ENCODE results near the gene ENPP6.
"Not testable (repeated sequence)": the region's sequence is repeated elsewhere in the genome, so short reads cannot be mapped to it uniquely, and the experiment has no call there.

The ENPP6 gene

GRCh38 chr4:184235526-184235925 is 17.9 kb upstream of the ENPP6 start:
- no peak for DNase-seq (ENCODE audit: low spot score)

GRCh38 chr4:184234155-184234554 is 16.5 kb upstream of the ENPP6 start:
- DNase-seq (ENCODE audit: low spot score) = peak; percentile 27

DNA sequence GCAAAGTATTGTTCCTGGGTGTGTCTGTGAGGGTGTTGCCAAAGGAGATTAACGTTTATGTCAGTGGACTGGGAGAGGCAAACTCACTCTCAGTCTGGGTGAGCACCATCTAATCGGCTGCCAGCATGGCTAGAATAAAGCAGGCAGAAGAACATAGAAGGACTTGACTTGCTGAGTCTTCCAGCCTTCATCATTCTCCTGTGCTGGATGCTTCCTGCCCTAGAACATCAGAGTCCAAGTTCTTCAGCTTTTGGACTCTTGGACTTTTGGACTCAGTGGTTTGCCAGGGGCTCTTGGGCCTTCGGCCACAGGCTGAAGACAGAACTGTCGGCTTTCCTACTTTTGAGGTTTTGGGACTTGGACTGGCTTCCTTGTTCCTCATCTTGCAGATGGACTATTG is 15.3 kb upstream of the ENPP6 start:
- DNase-seq (ENCODE audit: low spot score) = no peak

DNA sequence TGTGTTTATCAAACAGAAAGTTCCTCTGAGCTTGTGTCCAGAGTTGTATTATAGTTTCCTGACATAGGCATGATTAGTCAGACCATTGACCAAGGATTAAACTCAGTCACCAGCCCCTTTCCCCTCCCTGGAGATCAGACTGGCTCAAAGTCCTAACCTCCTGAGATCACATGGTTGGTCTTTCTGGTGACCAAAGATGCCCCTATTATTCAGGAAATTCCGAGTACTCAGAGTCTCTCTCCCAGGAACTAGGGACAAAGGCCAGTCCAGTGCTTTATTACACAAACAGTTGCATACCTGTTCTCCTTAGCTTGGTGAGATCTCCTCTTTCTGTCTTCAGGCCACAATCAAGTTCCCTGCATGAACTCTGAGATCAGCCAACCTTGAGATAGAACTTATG is 14.5 kb upstream of the ENPP6 start:
- no peak for DNase-seq (ENCODE audit: low spot score)

- no peak for DNase-seq (ENCODE audit: low spot score)
Observed at GRCh38 chr4:184231573-184231972, 13.9 kb upstream of the ENPP6 start.

GRCh38 chr4:184228056-184228705 is 10.5 kb upstream of the ENPP6 start:
- DNase-seq (ENCODE audit: low spot score) = no peak

- DNase-seq (ENCODE audit: low spot score) = no peak
Observed at GRCh38 chr4:184216515-184216914, 1.2 kb downstream of the ENPP6 start.

DNA sequence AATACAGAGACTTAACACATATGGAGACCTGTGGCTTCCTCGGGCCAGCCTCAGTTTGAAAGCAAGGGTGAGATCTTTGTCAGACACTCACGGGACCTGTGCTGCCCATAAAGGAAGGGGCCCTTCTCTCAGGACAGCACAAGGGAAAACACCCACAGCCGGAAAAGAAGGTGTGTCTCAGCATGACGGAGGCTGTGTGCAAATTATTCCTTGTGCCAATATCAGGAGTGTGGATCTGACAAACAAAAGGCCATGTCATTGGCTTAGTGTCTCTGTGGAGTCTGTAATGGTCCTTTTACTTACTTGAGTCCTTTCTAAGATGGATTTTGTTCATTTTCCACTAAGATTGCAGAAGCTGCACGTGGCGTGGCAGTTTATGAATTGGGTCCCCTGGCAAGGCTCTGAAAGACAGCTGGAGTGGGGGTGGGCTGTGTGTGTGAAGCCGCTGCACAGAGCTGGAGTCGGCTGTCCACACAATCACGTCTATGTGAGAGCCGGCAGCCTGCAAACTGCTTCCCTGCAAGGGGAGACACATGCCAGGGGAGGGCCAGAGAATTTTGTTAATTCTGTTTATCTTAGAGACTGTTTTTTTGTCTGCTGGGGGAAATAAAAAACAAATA is 1.9 kb downstream of the ENPP6 start:
- DNase-seq (ENCODE audit: low spot score) = no peak

DNA sequence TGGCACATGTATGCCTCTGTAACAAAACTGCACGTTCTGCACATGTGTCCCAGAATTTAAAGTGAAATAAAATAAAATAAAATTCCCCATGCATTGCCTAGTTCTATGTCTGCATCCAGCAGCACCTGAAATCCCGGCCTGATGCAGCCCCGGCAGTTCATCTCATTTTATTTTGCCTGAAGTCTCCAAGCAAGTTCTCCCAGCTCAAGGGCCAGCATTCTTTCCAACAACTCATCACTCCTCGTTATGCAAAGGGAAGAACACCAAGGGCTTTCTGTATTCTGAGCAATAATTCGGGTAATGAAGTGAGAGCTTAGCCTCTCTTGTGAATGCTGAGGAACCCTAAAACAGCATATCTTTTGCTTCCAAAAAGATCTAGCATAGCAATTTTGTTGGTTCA is 2.7 kb downstream of the ENPP6 start:
- no peak for DNase-seq (ENCODE audit: low spot score)

- not testable (repeated sequence) for DNase-seq (ENCODE audit: low spot score)
Observed at GRCh38 chr4:184207734-184208607, 9.7 kb downstream of the ENPP6 start.

GRCh38 chr4:184205243-184205642 is 12.4 kb downstream of the ENPP6 start:
- no peak for DNase-seq (ENCODE audit: low spot score)

- DNase-seq (ENCODE audit: low spot score) = no peak
Observed at GRCh38 chr4:184203300-184203699, 14.4 kb downstream of the ENPP6 start.

- no peak for DNase-seq (ENCODE audit: low spot score)
Observed at GRCh38 chr4:184201179-184201578, 16.5 kb downstream of the ENPP6 start.

DNA sequence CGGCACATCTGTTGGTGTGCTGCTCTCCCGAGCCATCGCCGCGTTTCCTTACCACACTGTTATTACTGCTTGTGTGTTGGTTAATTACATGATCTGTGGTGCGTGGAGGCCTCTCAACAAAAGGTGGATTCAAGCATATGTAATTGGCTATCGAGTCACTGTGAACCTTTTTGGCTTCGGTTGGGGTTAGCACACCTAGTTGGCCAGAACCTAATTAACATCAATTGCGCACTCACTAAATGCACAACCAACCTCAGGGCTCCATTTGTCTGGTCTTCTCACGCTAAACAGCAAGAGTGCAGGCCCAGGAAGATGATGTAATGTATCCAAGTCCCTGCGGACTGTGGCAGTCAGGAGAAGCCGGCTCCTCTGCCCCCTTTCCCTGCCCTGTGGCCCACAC is 17.4 kb downstream of the ENPP6 start:
- DNase-seq (ENCODE audit: low spot score) = no peak

- no peak for DNase-seq (ENCODE audit: low spot score)
Observed at GRCh38 chr4:184199780-184200179, 17.9 kb downstream of the ENPP6 start.

GRCh38 chr4:184198190-184198589 is 19.5 kb downstream of the ENPP6 start:
- DNase-seq (ENCODE audit: low spot score) = no peak

GRCh38 chr4:184197536-184198082 is 20.1 kb downstream of the ENPP6 start:
- DNase-seq (ENCODE audit: low spot score) = no peak

GRCh38 chr4:184196730-184197385 is 20.8 kb downstream of the ENPP6 start:
- no peak for DNase-seq (ENCODE audit: low spot score)

DNA sequence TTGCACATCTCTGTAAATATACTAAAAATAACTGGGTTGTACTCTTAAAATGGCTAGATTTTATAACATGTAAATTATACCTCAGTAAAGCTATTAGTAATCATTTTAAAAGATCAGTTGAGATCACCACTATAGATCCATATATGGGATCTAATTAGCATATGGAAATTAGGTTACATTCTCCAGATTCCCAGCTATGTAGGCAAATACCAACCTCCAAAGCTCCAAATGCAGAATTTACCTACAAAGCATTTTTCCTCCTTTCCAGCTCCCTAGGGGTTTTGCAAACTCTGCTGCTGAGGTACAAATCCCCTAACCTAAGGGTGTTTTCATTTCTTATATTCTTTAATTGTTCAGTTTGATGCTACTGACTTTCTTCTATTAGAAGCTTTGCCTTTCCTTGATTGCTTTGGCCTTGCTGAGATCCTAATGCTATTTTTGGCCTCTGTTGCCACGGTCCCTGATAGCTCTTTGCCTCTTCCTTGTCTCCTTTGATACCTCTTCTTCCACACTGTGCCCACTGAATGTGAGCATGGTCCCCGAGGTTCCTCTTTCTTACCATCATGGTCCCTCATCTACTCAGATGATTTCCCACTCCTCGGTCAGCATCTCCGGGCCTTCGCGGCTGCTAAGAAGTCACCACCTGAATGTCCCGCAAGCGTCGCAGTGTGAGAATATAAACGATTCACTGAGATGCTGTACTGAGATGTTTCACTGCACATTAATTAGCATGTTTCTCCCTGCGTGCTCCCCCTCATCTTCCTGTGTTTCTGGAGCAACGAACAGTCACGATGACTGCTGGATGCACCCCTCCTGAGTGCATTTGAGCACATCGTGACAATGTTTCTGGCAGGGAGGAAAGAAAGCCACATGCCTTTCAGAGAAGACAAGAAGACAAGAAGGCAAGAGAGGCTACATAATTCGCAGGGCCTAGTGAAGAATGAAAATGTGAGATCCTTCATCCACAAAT is 23.8 kb downstream of the ENPP6 start:
- no peak for DNase-seq (ENCODE audit: low spot score)

DNA sequence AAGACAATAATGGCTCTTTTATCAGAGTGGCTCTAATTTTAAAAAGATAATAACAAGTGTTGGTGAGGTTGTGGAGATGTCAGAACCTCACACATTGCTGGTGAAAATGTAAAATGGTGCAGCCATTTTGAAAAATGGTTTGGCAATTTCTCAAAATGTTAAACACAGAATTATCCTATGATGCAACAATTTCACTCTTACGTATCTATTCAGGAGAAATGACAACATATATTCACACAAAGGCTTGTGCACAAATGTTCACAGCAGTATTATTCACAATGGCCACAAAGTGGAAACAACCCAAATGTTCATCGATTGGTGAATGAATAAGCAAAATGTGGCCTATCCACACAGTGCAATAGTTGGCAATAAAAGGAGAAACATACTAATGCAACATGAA is 24.7 kb downstream of the ENPP6 start:
- DNase-seq (ENCODE audit: low spot score) = no peak

GRCh38 chr4:184191267-184191666 is 26.4 kb downstream of the ENPP6 start:
- DNase-seq (ENCODE audit: low spot score) = no peak

All from activated CD4-positive, alpha-beta T cell treated with anti-CD3 and anti-CD28 coated beads, Interleukin-2, Interleukin-4, amounts not matched to agents 100 ng/mL and 50 ng/mL, durations not matched to agents 16 hours and 8 hours (primary cell).